Stimulated activated naive CD8-positive, alpha-beta T cell treated with anti-CD3 and anti-CD28 coated beads, Interleukin-15, Interleukin-2, amounts not matched to agents 100 U/mL and 50 U/mL, for 24 hours (primary cell): ENCODE data around the gene FGD4.

ENCODE experiments used
- ATAC-seq: fragments of 150-1000 bp; cut with Tn5 transposase; one replicate; pipeline ENCODE4 v1.10.0; 2021
- DNase-seq: peaks from one replicate; pipeline ENCODE4 v3.0.0; 2021

FGD4 gene

DNA sequence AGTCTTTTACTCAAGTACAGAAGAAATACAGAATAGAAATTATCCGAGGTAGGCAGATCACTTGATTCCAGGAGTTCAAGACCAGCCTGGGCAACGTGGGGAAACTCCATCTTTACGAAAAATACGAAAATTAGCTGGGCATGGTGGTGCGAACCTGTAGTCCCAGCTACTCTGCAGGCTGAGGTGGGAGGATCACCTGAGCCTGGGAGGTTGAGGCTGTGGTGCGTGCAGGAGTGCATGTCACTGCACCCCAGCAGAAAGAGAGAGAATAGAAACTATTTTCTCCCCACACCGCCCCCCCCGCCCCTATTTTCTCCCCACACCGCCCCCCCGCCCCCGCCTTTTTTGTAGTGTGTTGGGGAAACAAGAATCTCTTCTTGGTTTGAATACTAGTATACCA lies 281.9 kb downstream of the FGD4 start:
- ATAC-seq (no peak), DNase-seq (no peak)

DNA sequence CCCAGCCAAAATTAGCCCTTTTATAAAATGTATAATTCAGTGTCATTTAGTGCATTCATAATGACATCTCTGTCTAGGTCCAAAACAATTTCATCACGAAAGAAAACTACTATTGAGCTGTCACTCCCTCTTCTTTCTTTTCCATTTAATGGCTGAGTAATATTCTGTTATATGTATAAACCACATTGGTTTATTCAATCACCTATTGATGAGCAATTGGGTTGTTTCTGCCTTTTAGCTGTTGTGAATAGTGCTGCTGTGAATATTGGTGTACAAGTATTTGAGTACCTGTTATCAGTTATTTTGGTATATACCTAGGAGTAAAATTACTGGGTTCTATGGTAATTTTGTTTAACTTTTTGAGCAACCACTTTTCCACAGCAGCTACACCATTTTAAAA lies 287.0 kb downstream of the FGD4 start:
- DNase-seq (no peak), ATAC-seq (no peak)

DNA sequence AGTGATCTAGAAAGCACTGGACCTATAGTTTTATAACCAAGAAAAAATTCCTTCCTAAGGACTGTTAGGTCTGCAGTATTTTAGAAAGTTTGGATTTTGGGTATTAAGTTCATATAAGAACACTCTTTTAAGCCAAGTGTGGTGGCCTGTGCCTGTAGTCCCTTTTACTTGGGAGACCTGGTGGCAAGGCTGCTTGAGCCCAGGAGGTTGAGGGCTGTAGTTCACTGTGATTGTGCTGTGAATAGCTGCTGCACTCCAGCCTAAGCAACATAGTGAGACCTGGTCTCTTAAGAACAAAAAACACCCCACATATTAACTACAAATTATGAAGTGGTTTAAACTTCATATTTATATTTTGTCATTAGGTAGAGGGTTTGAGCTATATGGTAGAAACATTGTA lies 289.4 kb downstream of the FGD4 start:
- ATAC-seq (no peak), DNase-seq (no peak)

DNA sequence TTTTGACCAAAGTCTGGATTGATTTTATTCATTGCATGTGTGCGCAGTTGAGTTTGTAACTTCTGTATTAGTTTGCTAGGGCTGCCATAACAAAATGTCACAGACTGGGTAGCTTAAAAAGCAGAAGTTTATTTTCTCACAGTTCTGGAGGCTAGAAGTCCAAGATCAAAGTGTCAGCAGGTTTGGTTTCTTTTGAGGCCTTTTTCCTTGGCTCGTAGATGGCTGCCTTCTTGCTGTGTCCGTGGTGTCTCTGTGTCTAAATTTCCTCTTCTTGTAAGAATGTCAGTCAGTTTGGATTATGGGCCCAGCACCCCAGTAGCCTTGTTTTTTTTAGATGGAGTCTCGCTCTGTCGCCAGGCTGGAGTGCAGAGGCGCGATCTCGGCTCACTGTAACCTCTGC lies 291.6 kb downstream of the FGD4 start:
- no peak for ATAC-seq
- no peak for DNase-seq

DNA sequence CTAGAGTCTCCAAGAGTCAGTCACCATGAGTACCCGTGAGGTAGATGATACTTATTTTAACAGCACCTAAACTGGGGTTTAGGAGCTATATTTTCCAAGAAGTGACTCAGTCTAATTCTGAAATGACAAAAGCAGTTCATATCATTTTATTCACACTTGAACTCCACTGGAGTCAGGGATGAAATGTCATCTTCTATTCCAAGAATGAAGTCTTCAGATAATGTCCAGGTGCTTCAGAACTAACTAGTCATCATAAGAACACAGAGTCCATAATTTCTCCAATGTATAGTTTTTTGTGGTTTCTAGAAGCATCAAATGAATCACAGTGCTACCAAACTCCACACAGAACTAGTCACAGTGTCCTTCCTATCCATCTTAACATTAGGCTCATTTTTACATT lies 293.0 kb downstream of the FGD4 start:
- ATAC-seq = peak; percentile 59
- DNase-seq = no peak

DNA sequence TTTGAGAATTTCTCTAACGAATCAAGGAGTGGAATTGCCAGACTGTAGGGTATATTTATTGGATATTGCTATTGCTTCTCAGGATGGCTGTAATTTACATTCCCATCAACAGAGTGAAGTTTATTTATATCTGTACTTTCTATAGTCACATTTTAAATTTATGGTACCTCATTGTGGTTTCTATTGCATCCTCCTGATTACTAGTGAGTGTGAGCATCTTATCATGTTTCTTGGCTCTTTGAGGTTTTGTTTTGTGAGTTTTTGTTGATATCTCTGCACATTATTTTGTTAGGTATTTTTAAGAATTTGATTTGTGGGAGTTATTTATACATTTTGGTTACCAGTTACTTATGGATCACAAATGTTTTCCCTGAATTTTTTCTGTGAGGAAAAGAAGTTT lies 293.7 kb downstream of the FGD4 start:
- ATAC-seq (no peak), DNase-seq (no peak)
